Body of pancreas (tissue), 4 donors: ENCODE measurements around the gene KYAT1. TPM values are rescaled to one million over a fixed set of nuclear protein-coding genes. Genes with fewer than 3 reads are reported as not detected.
A peak's percentile ranks its signal among the peaks of the same experiment; 100 is the strongest.
"Not testable (repeated sequence)": the region's sequence is repeated elsewhere in the genome, so short reads cannot be mapped to it uniquely, and the experiment has no call there.

ENCODE experiments used
- ATAC-seq: fragments of 150-250 bp; one replicate; pipeline ENCODE4 v1.9.1; 2016
- DNase-seq, 4 donors: peaks; one replicate each; pipeline ENCODE4 v3.0.0-alpha.2; 2019
- H3K27ac ChIP-seq, 4 donors: fragments of 200-600 bp; sonication (generic); 1 replicate in 3 of 4; 2 replicates in 1 of 4; pipeline versions ENCODE4 v1.5.1 to v1.6.1; 2016 to 2019; ENCODE audit warnings: mild to moderate bottlenecking in 1 of 4, mixed read lengths in 1 of 4, moderate library complexity in 1 of 4
- H3K27me3 ChIP-seq, 2 donors: fragments of 200-600 bp; sonication (generic); one replicate each; pipeline ENCODE4 v1.6.0; 2016; ENCODE audit warnings: mild to moderate bottlenecking in 1 of 2
- H3K36me3 ChIP-seq, 2 donors: fragments of 200-600 bp; sonication (generic); replicated peaks in 1 of 2; 2 replicates each; pipeline ENCODE4 v1.5.1; 2016; ENCODE audit warnings: low read depth in 2 of 2; ENCODE audit not compliant: insufficient read depth in 1 of 2
- H3K4me1 ChIP-seq: fragments of 200-600 bp; sonication (generic); one replicate; pipeline ENCODE4 v1.6.0; 2016
- H3K4me3 ChIP-seq, 2 donors: fragments of 200-600 bp; sonication (generic); 1 replicate in 1 of 2; 2 replicates in 1 of 2; pipeline ENCODE4 v1.5.1; 2016 to 2019
- H3K9me3 ChIP-seq, 3 donors: fragments of 200-600 bp; sonication (generic); 1 replicate in 2 of 3; 2 replicates in 1 of 3; pipeline ENCODE4 v1.5.1; 2016
- CTCF ChIP-seq, 7 experiments: fragments of 450-650 bp in 4 of 7; fragments of 200-600 bp in 3 of 7; sonication (generic) in 3 of 7; IDR thresholded peaks; one replicate each; pipeline ENCODE4 v1.5.1; 2016 to 2019; ENCODE audit warnings: antibody characterized with exemption in 7 of 7
- POLR2A ChIP-seq, 3 donors: fragments of 450-650 bp; IDR thresholded peaks; one replicate each; pipeline ENCODE4 v1.6.1; 2016; ENCODE audit warnings: antibody characterized with exemption in 3 of 3, mild to moderate bottlenecking in 2 of 3
- WGBS, 2 donors: methylation state at CpG; one replicate each; pipeline ENCODE4 v1.1.5; 2017; 5-methylcytosine and 5-hydroxymethylcytosine counted together
- intact Hi-C: fragments of 100-400 bp; cut with DNase I; formaldehyde crosslinking; loops from one replicate; pipeline ENCODE4 v1.15.1; 2023
- total RNA-seq, 2 donors: library from RNA; depleted of rRNA; stranded (reverse); fragments of >200 nt; gene quantifications; one replicate each; pipeline ENCODE4 v1.1.0, GENCODE V29; 2016

KYAT1 gene
- total RNA-seq, 2 donors from 2014 or later, result 2.6 to 4.3 TPM

- intact Hi-C loops, result loop anchor here (5.0 kb wide), 1 partner anchor 66 kb away; no protein-coding TSS in a partner anchor
- DNase-seq, result no peak
- Histone ChIP-seq H3K4me3 (no peak overlapping the region), H3K36me3 (no peaks in the 10 kb centered on the region), H3K9me3 (no peaks in the 10 kb centered on the region), H3K27me3 (no peaks in the 10 kb centered on the region), H3K27ac (peak overlapping the region; percentile 58 to 75 (median 65)), H3K4me1 (peaks cover 23% of the 10 kb centered on the region)
- 77 to 100% methylated on average over 5 to 6 of the region's 6 CpGs for WGBS, 2 donors
- TF ChIP-seq CTCF (IDR thresholded peaks at IDR 0.05) (no peak), POLR2A (IDR thresholded peaks at IDR 0.05) (no peak)
- ATAC-seq, result no peak
Observed at GRCh38 chr9:128861501-128861900, 20.2 kb downstream of the KYAT1 start.

- H3K36me3 ChIP-seq, result no peaks in the 10 kb centered on the region
- DNase-seq, result no peak
- no peak for ATAC-seq
- no peak overlapping the region for H3K4me3 ChIP-seq
- H3K4me1 ChIP-seq, result peaks cover 23% of the 10 kb centered on the region
- TF ChIP-seq POLR2A (IDR thresholded peaks at IDR 0.05) (no peak), CTCF (IDR thresholded peaks at IDR 0.05) (no peak)
- no peaks in the 10 kb centered on the region for H3K27me3 ChIP-seq
- intact Hi-C loops, result loop anchor here (5.0 kb wide), 1 partner anchor 66 kb away; no protein-coding TSS in a partner anchor
- WGBS, 2 donors, result 88 to 93% methylated on average over 5 of the region's 5 CpGs
- no peaks in the 10 kb centered on the region for H3K9me3 ChIP-seq
- peak overlapping the region in 3 of 4 donors; percentile 65 to 75 (median 65) for H3K27ac ChIP-seq
Observed at GRCh38 chr9:128860937-128861336, 20.8 kb downstream of the KYAT1 start.

- DNase-seq, H3K9me3 ChIP-seq, H3K36me3 ChIP-seq, H3K4me3 ChIP-seq, H3K27me3 ChIP-seq, H3K27ac ChIP-seq, ATAC-seq, intact Hi-C loops: not testable (repeated sequence)
- peaks cover 24% of the 10 kb centered on the region for H3K4me1 ChIP-seq
- 77 to 95% methylated on average over 6 to 7 of the region's 7 CpGs for whole genome bisulfite sequencing, 2 donors
Observed at GRCh38 chr9:128858476-128858875, 23.3 kb downstream of the KYAT1 start.

- WGBS, 2 donors, result 92 to 98% methylated on average over 4 to 6 of the region's 6 CpGs
- DNase-seq, H3K27me3 ChIP-seq, H3K27ac ChIP-seq, ATAC-seq, H3K4me3 ChIP-seq, intact Hi-C loops, H3K9me3 ChIP-seq, H3K36me3 ChIP-seq: not testable (repeated sequence)
- peaks cover 22% of the 10 kb centered on the region for H3K4me1 ChIP-seq
Observed at GRCh38 chr9:128854454-128854853, 27.3 kb downstream of the KYAT1 start.

- 59 to 75% methylated on average over 2 of the region's 2 CpGs for WGBS, 2 donors
- H3K9me3 ChIP-seq, H3K27me3 ChIP-seq, H3K36me3 ChIP-seq, ATAC-seq, H3K4me3 ChIP-seq, intact Hi-C loops, DNase-seq: not testable (repeated sequence)
- Histone ChIP-seq H3K4me1 (peaks cover 22% of the 10 kb centered on the region), H3K27ac (peak overlapping the region in 2 of 4 donors; percentile 8 to 23)
Observed at GRCh38 chr9:128852646-128853045, 29.1 kb downstream of the KYAT1 start.

GRCh38 chr9:128851779-128852600, 29.8 kb downstream of the KYAT1 start:
- peak; percentile 49 to 86 (median 72) for TF ChIP-seq CTCF (IDR thresholded peaks at IDR 0.05)
- intact Hi-C loops, H3K27ac ChIP-seq, H3K27me3 ChIP-seq, H3K4me3 ChIP-seq, H3K9me3 ChIP-seq, H3K36me3 ChIP-seq: not testable (repeated sequence)
- 54 to 55% methylated on average over 10 of the region's 10 CpGs for WGBS, 2 donors
- DNase-seq, result peak; percentile 47 to 73 (median 62)
- ATAC-seq, result peak; percentile 63
- peaks cover 22% of the 10 kb centered on the region for H3K4me1 ChIP-seq

- ATAC-seq, intact Hi-C loops: not testable (repeated sequence)
Observed at GRCh38 chr9:128851024-128851423, 30.7 kb downstream of the KYAT1 start.

More at GRCh38 chr9:128851024-128851423, 30.7 kb downstream of the KYAT1 start:
- H3K27me3 ChIP-seq, H3K36me3 ChIP-seq, H3K4me3 ChIP-seq, H3K9me3 ChIP-seq, H3K27ac ChIP-seq, DNase-seq: not testable (repeated sequence)
- peaks cover 25% of the 10 kb centered on the region for H3K4me1 ChIP-seq
- WGBS, 2 donors, result 89 to 90% methylated on average over 10 of the region's 10 CpGs
